H9 (cell line): Measurements from ENCODE around the gene AKR1B15. TPM values are rescaled to one million over a fixed set of nuclear protein-coding genes. Genes with fewer than 3 reads are reported as not detected.

Experiments used
- DNase-seq: peaks from one replicate; pipeline ENCODE4 v3.0.0-alpha.2; 2017
- H2AFZ ChIP-seq: one replicate; pipeline ENCODE4 v1.6.1; 2013; ENCODE audit warnings: mild to moderate bottlenecking, low read length, control low read depth, moderate library complexity
- H2AK5ac ChIP-seq: 2 replicates; pipeline ENCODE4 v1.6.1; 2013; ENCODE audit warnings: low read length, control low read depth, mixed read lengths; ENCODE audit not compliant: insufficient read length
- H2BK120ac ChIP-seq: one replicate; pipeline ENCODE4 v1.6.1; 2013; ENCODE audit warnings: low read depth, mild to moderate bottlenecking, low read length, control low read depth, inconsistent platforms; ENCODE audit not compliant: poor library complexity, severe bottlenecking
- H2BK12ac ChIP-seq: 2 replicates; pipeline ENCODE4 v1.6.1; 2013; ENCODE audit warnings: low read length, control low read depth, mixed read lengths, low read depth; ENCODE audit not compliant: insufficient read length
- H2BK15ac ChIP-seq: 2 replicates; pipeline ENCODE4 v1.6.1; 2013; ENCODE audit warnings: low read depth, low read length, control low read depth
- H2BK20ac ChIP-seq: one replicate; pipeline ENCODE4 v1.6.1; 2013; ENCODE audit warnings: low read depth, mild to moderate bottlenecking, low read length, control low read depth, inconsistent platforms; ENCODE audit not compliant: poor library complexity, severe bottlenecking
- H2BK5ac ChIP-seq: 2 replicates; pipeline ENCODE4 v1.6.1; 2013; ENCODE audit warnings: low read length, control low read depth, mixed read lengths; ENCODE audit not compliant: insufficient read length
- H3K14ac ChIP-seq: 2 replicates; pipeline ENCODE4 v1.6.1; 2013; ENCODE audit warnings: low read length, control low read depth; ENCODE audit not compliant: insufficient read depth
- H3K18ac ChIP-seq: 2 replicates; pipeline ENCODE4 v1.6.1; 2013; ENCODE audit warnings: low read depth, mild to moderate bottlenecking, mixed read lengths, low read length, control low read depth; ENCODE audit not compliant: insufficient read length
- H3K23ac ChIP-seq: 2 replicates; pipeline ENCODE4 v1.6.1; 2013; ENCODE audit warnings: low read length, control low read depth, mixed read lengths, low read depth; ENCODE audit not compliant: insufficient read length
- H3K23me2 ChIP-seq: 2 replicates; pipeline ENCODE4 v1.6.1; 2013; ENCODE audit warnings: low read depth, mild to moderate bottlenecking, mixed read lengths, low read length, control low read depth; ENCODE audit not compliant: insufficient read length, poor library complexity, severe bottlenecking
- H3K27ac ChIP-seq: 2 replicates; pipeline ENCODE4 v1.5.1; 2013; ENCODE audit warnings: low read length, control low read depth, mixed read lengths, low read depth; ENCODE audit not compliant: insufficient read length
- H3K27me3 ChIP-seq: 2 replicates; pipeline ENCODE4 v1.6.1; 2013; ENCODE audit warnings: low read length, control low read depth, inconsistent platforms; ENCODE audit not compliant: insufficient read depth
- H3K4ac ChIP-seq: 2 replicates; pipeline ENCODE4 v1.6.1; 2013; ENCODE audit warnings: low read depth, mild to moderate bottlenecking, control low read depth, inconsistent platforms, low read length, moderate library complexity
- H3K4me1 ChIP-seq: 2 replicates; pipeline ENCODE4 v1.6.1; 2013; ENCODE audit warnings: low read length, control low read depth, inconsistent platforms; ENCODE audit not compliant: insufficient read depth
- H3K4me2 ChIP-seq: 2 replicates; pipeline ENCODE4 v1.6.1; 2013; ENCODE audit warnings: low read length, control low read depth, mixed read lengths; ENCODE audit not compliant: insufficient read length, insufficient read depth
- H3K56ac ChIP-seq: 2 replicates; pipeline ENCODE4 v1.6.1; 2013; ENCODE audit warnings: low read depth, mild to moderate bottlenecking, mixed read lengths, low read length, control low read depth; ENCODE audit not compliant: insufficient read length
- H3K79me1 ChIP-seq: 2 replicates; pipeline ENCODE4 v1.6.1; 2013; ENCODE audit warnings: low read depth, mild to moderate bottlenecking, moderate library complexity, low read length, control low read depth, inconsistent platforms; ENCODE audit not compliant: insufficient read depth, poor library complexity, severe bottlenecking
- H3K79me2 ChIP-seq: 2 replicates; pipeline ENCODE4 v1.6.1; 2013; ENCODE audit warnings: low read length, control low read depth, inconsistent platforms; ENCODE audit not compliant: insufficient read depth
- H3K9ac ChIP-seq: 2 replicates; pipeline ENCODE4 v1.6.1; 2013; ENCODE audit warnings: low read length, control low read depth, mixed read lengths; ENCODE audit not compliant: insufficient read length; ENCODE audit errors: extremely low read depth
- H3K9me3 ChIP-seq: one replicate; pipeline ENCODE4 v1.6.1; 2013; ENCODE audit warnings: low read depth, low read length, inconsistent platforms; ENCODE audit not compliant: control insufficient read depth
- H3T11ph ChIP-seq: one replicate; pipeline ENCODE4 v1.6.1; 2013; ENCODE audit warnings: mild to moderate bottlenecking, low read length, control low read depth, inconsistent platforms
- H4K20me1 ChIP-seq: one replicate; pipeline ENCODE4 v1.6.1; 2013; ENCODE audit not compliant: control insufficient read depth, insufficient read length, insufficient read depth
- H4K5ac ChIP-seq: 2 replicates; pipeline ENCODE4 v1.6.1; 2013; ENCODE audit warnings: low read depth, mild to moderate bottlenecking, mixed read lengths, low read length, control low read depth; ENCODE audit not compliant: insufficient read length
- H4K8ac ChIP-seq: replicated peaks from 2 replicates; pipeline ENCODE4 v1.6.1; 2013; ENCODE audit warnings: low read length, control low read depth, mixed read lengths, low read depth; ENCODE audit not compliant: insufficient read length
- H4K91ac ChIP-seq: 2 replicates; pipeline ENCODE4 v1.6.1; 2013; ENCODE audit warnings: low read depth, mild to moderate bottlenecking, moderate library complexity, mixed read lengths, low read length, control low read depth; ENCODE audit not compliant: insufficient read length
- H3K27ac Mint-ChIP-seq, 3 experiments: 2 replicates in 2 of 3; 3 replicates in 1 of 3; pipeline ENCODE4 v1.8.0; 2020 to 2021; ENCODE audit warnings: mixed read lengths in 3 of 3, mild to moderate bottlenecking in 1 of 3, moderate library complexity in 1 of 3
- H3K27me3 Mint-ChIP-seq: 2 replicates; pipeline ENCODE4 v1.8.0; 2021; ENCODE audit warnings: low read depth, mild to moderate bottlenecking, moderate library complexity, mixed read lengths
- H3K36me3 Mint-ChIP-seq, 3 experiments: 2 replicates in 2 of 3; 3 replicates in 1 of 3; pipeline ENCODE4 v1.8.0; 2020 to 2021; ENCODE audit warnings: low read depth in 3 of 3, mixed read lengths in 3 of 3; ENCODE audit not compliant: insufficient read depth in 1 of 3
- H3K4me1 Mint-ChIP-seq, 2 experiments: 2 replicates each; pipeline ENCODE4 v1.8.0; 2020; ENCODE audit warnings: mixed read lengths in 2 of 2
- H3K4me3 Mint-ChIP-seq, 2 experiments: 2 replicates in 1 of 2; 3 replicates in 1 of 2; pipeline ENCODE4 v1.8.0; 2020 to 2021; ENCODE audit warnings: mild to moderate bottlenecking in 2 of 2, mixed read lengths in 2 of 2, moderate library complexity in 1 of 2
- H3K9me3 Mint-ChIP-seq, 2 experiments: 2 replicates in 1 of 2; 3 replicates in 1 of 2; pipeline ENCODE4 v1.8.0; 2020; ENCODE audit warnings: mild to moderate bottlenecking in 2 of 2, mixed read lengths in 2 of 2, moderate library complexity in 1 of 2
- CTCF ChIP-seq: fragments of 200-600 bp; sonication (generic); conservative IDR thresholded peaks from 3 replicates; pipeline ENCODE4 v1.8.0; 2021; ENCODE audit warnings: antibody characterized with exemption, mild to moderate bottlenecking
- WGBS: extraction: QIAGEN DNeasy Blood & Tissue Kit; methylation state at CpG from one replicate; pipeline ENCODE4 v1.1.7; 2013; ENCODE audit warnings: missing lambda C conversion rate, low lambda C conversion rate, mixed read lengths; ENCODE audit not compliant: insufficient read length; ENCODE audit errors: extremely low coverage; 5-methylcytosine and 5-hydroxymethylcytosine counted together
- total RNA-seq: library from RNA; stranded (reverse); gene quantifications from 2 replicates; pipeline ENCODE4 v1.2.1, GENCODE V29; 2021

Gene AKR1B15
- total RNA-seq, 1 experiment from 2014 or later: not detected

- H3K4me3 Mint-ChIP-seq: no peak overlapping the region
- H3K27ac ChIP-seq: no peak overlapping the region
- WGBS: no CpG with 5 or more reads among the region's 8 CpGs
Observed at GRCh38 chr7:134593530-134594392, 44.9 kb downstream of the AKR1B15 start.

More at GRCh38 chr7:134593530-134594392, 44.9 kb downstream of the AKR1B15 start:
- no peaks in the 10 kb centered on the region for H4K20me1 ChIP-seq
- no peaks in the 10 kb centered on the region for H3K4me1 ChIP-seq
- no peaks in the 10 kb centered on the region for H3K79me2 ChIP-seq
- H2BK5ac ChIP-seq: no peak overlapping the region
- H3K9ac ChIP-seq: no peak overlapping the region
- no peak overlapping the region for H4K5ac ChIP-seq
- peaks cover 3% of the 10 kb centered on the region for H3K27me3 Mint-ChIP-seq
- peaks cover 15 to 20% of the 10 kb centered on the region in 2 experiments for H3K9me3 Mint-ChIP-seq
- TF ChIP-seq CTCF: no peak
- H3K4ac ChIP-seq: no peak overlapping the region
- no peak overlapping the region for H3K56ac ChIP-seq
- no peak overlapping the region for H2BK120ac ChIP-seq
- H2BK20ac ChIP-seq: no peak overlapping the region
- no peaks in the 10 kb centered on the region for H3K23me2 ChIP-seq
- H4K8ac ChIP-seq: no peak overlapping the region
- no peak for DNase-seq
- no peak overlapping the region for H2BK12ac ChIP-seq
- H3K18ac ChIP-seq: no peak overlapping the region
- H3K79me1 ChIP-seq: no peaks in the 10 kb centered on the region
- H3T11ph ChIP-seq: no peak overlapping the region
- no peak overlapping the region for H3K4me2 ChIP-seq
- H3K27me3 ChIP-seq: no peaks in the 10 kb centered on the region
- peaks cover 0 to 17% (median 8%) of the 10 kb centered on the region in 3 experiments; a peak in 6 of 7 replicates for H3K36me3 Mint-ChIP-seq
- H3K23ac ChIP-seq: no peak overlapping the region
- H2AK5ac ChIP-seq: no peak overlapping the region
- H3K9me3 ChIP-seq: no peaks in the 10 kb centered on the region
- no peak overlapping the region for H3K14ac ChIP-seq
- no peak overlapping the region for H2BK15ac ChIP-seq
- no peak overlapping the region for H3K27ac Mint-ChIP-seq
- no peak overlapping the region for H2AFZ ChIP-seq
- H4K91ac ChIP-seq: no peak overlapping the region
- no peaks in the 10 kb centered on the region for H3K4me1 Mint-ChIP-seq
